Kidney epithelial cell (primary cell): ENCODE measurements around the gene GPR152. TPM values are rescaled to one million over a fixed set of nuclear protein-coding genes. Genes with fewer than 3 reads are reported as not detected.
"Not testable (repeated sequence)": the region's sequence is repeated elsewhere in the genome, so short reads cannot be mapped to it uniquely, and the experiment has no call there.

ENCODE experiments used
- DNase-seq: peaks from one replicate; pipeline ENCODE4 v3.0.0-alpha.2; 2010; ENCODE audit warnings: low read depth
- H3K27me3 ChIP-seq: 2 replicates; pipeline ENCODE4 v1.6.0; 2011; ENCODE audit warnings: low read length; ENCODE audit not compliant: control insufficient read depth, insufficient read depth
- H3K36me3 ChIP-seq: 2 replicates; pipeline ENCODE4 v1.5.1; 2011; ENCODE audit warnings: low read length; ENCODE audit not compliant: control insufficient read depth, insufficient read depth
- H3K4me3 ChIP-seq: 2 replicates; pipeline ENCODE4 v1.5.1; 2011; ENCODE audit warnings: low read depth, mild to moderate bottlenecking, control low read depth, low read length
- total RNA-seq: library from RNA; depleted of rRNA; stranded (reverse); fragments of >200 nt; gene quantifications from 2 replicates; pipeline ENCODE4 v1.2.3, GENCODE V29; 2015
- TF ChIP-seq, protein P1 (sequence below): IDR thresholded peaks from 2 replicates; pipeline ENCODE4 v1.5.1; 2011; ENCODE audit warnings: mild to moderate bottlenecking, moderate library complexity, low read length, control low read depth, inconsistent platforms; ENCODE audit not compliant: insufficient read depth, poor library complexity, severe bottlenecking

The GPR152 gene
- total RNA-seq, 1 donor from 2014 or later: not detected

DNA sequence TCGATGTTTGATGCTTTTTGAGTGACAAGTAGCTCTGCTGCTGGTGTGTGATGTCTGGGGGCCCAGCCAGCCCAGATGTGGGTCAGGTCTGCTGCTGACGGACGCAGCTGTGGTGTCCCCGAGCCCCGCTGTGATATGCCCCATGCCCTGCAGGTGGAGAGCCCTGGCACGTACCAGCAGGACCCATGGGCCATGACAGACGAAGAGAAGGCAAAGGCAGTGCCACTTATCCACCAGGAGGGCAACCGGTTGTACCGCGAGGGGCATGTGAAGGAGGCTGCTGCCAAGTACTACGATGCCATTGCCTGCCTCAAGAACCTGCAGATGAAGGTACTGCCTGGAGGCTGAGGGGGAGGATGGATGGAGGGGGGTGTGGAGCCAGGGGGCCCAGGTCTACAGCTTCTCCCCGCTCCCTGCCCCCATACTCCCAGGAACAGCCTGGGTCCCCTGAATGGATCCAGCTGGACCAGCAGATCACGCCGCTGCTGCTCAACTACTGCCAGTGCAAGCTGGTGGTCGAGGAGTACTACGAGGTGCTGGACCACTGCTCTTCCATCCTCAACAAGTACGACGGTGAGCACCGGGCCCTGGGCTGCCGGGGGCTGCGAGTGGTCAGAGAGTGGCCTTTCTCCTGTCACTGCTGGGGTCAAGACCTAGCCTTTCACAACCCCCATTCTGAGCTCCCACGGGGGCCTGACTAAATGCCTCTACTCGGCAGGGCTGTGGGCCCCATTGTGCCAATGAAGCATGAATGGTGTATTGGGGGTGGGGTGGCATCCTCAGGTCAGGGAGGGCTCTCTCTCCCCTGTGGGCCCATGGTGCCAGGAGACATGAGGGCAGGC is 37.6 kb upstream of the GPR152 start:
- Histone ChIP-seq H3K27me3 (no peaks in the 10 kb centered on the region), H3K4me3 (no peak overlapping the region), H3K36me3 (peaks cover 5% of the 10 kb centered on the region)
- no peak for DNase-seq
- TF ChIP-seq, protein P1, sequence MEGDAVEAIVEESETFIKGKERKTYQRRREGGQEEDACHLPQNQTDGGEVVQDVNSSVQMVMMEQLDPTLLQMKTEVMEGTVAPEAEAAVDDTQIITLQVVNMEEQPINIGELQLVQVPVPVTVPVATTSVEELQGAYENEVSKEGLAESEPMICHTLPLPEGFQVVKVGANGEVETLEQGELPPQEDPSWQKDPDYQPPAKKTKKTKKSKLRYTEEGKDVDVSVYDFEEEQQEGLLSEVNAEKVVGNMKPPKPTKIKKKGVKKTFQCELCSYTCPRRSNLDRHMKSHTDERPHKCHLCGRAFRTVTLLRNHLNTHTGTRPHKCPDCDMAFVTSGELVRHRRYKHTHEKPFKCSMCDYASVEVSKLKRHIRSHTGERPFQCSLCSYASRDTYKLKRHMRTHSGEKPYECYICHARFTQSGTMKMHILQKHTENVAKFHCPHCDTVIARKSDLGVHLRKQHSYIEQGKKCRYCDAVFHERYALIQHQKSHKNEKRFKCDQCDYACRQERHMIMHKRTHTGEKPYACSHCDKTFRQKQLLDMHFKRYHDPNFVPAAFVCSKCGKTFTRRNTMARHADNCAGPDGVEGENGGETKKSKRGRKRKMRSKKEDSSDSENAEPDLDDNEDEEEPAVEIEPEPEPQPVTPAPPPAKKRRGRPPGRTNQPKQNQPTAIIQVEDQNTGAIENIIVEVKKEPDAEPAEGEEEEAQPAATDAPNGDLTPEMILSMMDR: no peak

DNA sequence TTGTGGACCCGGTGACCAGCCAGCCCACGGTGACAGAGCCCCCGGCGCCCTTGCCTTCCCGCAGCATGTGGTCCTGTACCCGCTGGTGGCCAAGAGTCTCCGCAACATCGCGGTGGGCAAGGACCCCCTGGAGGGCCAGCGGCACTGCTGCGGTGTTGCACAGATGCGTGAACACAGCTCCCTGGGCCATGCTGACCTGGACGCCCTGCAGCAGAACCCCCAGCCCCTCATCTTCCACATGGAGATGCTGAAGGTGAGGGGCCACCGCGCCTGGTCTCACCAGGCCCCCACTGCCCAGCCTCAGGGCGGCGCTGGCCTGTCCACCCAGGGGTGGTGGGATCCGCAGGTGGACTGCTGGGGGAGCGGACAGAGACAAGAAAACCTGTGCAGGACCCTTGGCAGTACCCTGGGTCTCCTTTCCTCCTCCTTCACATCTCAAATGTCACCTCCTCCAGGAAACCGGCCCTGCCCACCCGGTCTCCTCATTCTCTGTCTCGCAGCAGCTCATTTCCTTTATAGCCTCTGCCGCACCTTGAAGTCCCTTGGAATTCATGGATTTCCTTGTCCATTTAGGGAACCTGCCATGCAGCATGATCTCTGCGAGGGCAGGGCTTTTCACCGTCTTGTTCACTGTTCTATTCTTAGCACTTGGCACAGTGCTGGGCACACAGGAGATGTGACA is 36.8 kb upstream of the GPR152 start:
- peaks cover 5% of the 10 kb centered on the region for H3K36me3 ChIP-seq
- H3K27me3 ChIP-seq: no peaks in the 10 kb centered on the region
- H3K4me3 ChIP-seq: no peak overlapping the region
- no peak for DNase-seq
- TF ChIP-seq, protein P1: no peak

DNA sequence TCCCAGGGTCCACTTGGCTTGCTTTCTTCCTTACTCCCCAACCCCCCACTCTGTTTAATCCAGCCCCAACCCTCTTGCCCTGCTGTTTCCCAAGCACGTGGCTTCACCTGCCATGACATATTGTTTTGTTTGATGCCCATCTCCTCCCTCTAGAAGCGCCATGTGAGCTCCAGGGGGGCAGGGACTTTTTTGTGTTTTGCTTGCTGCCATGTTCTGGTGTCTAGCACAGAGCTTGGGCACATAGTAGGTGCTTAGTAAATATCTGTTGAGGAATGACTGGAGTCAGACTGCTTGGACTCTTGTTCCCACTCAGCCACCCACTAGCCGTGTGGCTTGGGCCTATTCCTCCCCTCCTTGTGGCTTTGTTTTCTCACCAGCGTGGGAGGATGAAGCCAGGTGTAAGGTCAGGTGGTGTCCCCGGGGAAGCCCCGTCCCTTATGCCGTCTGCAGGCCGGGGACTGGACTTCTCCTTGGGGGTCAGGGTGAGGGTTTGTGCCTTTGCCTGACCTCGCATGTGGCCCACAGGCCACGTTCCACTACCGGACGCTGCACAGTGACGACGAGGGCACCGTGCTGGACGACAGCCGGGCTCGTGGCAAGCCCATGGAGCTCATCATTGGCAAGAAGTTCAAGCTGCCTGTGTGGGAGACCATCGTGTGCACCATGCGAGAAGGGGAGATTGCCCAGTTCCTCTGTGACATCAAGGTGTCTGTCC is 34.1 kb upstream of the GPR152 start:
- TF ChIP-seq, protein P1: no peak
- Histone ChIP-seq H3K4me3 (no peak overlapping the region), H3K36me3 (peaks cover 2% of the 10 kb centered on the region), H3K27me3 (no peaks in the 10 kb centered on the region)
- DNase-seq: no peak

DNA sequence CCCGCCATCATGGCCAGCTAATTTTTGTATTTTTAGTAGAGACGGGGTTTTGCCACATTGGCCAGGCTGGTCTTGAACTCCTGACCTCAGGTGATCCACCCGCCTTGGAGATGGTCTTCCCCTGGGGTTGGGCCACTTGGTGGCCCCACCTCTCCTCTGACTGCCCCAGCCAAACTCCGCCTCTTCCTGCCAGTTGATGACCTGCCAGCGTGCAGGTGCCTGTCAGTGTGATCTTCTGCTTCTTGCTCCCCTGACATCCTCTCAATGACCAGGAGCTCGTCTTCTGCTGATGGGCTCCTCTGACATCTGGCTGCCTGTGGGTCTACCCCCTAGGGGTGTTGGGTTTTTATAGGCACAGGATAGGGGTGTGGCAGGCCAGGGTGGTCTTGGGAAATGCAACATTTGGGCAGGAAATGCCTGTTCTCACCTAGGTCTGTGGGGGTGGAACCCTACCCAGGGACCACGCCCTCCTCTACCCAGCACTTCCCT is 33.4 kb upstream of the GPR152 start:
- H3K27me3 ChIP-seq, H3K4me3 ChIP-seq, H3K36me3 ChIP-seq, DNase-seq: not testable (repeated sequence)

DNA sequence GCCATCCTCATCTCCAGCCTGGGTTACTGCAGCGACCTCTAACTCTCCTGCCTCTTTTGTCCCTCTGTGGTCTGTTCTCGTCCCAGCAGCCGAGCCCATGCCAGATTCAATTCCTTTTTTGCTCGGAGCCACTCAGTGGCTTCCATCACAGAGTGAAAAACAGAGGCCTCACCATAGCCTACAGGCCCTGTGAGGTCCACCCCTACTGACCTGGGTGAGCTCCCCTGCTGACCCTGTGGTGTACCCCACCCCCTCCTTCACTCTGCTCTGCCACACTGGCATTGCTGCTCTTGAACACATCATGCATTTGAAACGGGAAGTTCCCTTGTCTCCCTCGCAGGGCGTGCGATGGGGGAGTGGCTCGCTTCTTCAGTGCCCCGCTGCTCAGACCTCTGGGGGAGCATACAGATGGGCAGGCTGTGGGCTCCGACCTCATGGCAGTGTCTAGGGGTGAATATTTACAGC is 32.4 kb upstream of the GPR152 start:
- H3K36me3 ChIP-seq: peaks cover under 1% of the 10 kb centered on the region
- no peaks in the 10 kb centered on the region for H3K27me3 ChIP-seq
- no peak overlapping the region for H3K4me3 ChIP-seq
- no peak for DNase-seq
- TF ChIP-seq, protein P1: no peak
